ENCODE results near the gene NDUFAF3.
A peak's percentile ranks its signal among the peaks of the same experiment; 100 is the strongest.
"Not testable (repeated sequence)": the region's sequence is repeated elsewhere in the genome, so short reads cannot be mapped to it uniquely, and the experiment has no call there.

The NDUFAF3 gene

GRCh38 chr3:48997714-48998637 lies 23.9 kb upstream of the NDUFAF3 start:
- no peak for DNase-seq (ENCODE audit: low read depth)

DNA sequence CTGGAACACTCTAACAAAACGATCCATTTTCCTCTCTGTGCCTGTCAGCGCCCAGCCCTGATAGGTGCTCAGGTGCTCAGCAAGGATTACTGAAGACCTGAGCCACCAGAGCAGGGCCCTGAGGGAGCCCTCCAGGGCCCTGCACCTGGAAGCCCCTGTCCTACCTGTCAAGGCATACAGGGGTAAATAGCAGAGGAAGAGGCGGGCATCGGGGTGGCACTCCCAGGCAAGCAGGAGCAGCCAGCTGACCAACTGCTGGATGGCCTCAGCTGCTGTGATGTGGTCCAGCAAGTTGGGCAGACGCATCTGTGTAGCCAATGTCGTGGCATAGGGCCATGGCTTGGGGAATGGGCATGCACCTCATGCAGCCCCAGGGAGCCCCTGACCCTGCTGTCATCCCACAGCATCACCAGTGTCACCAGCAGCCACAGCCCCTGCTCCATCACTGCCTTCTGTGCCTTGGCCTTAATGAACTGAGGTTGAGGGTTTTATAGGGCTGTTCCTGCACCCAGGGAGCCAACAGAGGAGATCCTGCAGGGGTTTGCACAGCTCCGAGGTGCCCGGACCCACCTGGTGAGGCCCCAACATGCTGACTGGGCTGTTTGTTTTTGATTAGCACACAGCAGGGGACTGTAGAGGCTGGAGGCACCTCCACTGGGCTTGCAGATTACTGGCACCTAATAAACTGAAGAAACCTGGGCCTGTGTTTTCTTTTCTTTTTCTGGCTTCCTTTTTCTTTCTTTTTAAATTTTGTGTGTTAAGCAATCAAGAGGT lies 22.6 kb upstream of the NDUFAF3 start:
- no peak overlapping the region for H3K4me3 ChIP-seq (ENCODE audit: low read depth, low read length)
- no peak for DNase-seq (ENCODE audit: low read depth)

More at GRCh38 chr3:48997714-48998637, 23.9 kb upstream of the NDUFAF3 start:
- H3K4me3 ChIP-seq (ENCODE audit: low read depth, low read length) = no peak overlapping the region

DNA sequence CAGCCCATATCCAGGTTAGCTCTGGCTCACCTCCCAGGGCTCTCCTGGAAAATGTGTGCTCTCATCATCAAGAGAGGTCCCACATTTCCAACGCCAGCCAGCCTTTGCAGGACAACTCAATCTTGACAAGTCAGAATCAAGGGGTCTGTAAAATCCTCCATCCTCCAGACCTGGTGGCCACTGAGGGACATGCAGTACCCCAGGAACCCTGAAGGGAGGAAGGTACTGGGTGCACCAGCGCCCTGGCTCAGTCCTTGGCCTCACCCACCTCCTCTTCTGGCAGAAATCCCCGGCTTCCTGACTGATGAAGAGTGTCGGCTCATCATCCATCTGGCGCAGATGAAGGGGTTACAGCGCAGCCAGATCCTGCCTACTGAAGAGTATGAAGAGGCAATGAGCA lies 20.8 kb upstream of the NDUFAF3 start:
- DNase-seq (ENCODE audit: low read depth) = no peak

DNA sequence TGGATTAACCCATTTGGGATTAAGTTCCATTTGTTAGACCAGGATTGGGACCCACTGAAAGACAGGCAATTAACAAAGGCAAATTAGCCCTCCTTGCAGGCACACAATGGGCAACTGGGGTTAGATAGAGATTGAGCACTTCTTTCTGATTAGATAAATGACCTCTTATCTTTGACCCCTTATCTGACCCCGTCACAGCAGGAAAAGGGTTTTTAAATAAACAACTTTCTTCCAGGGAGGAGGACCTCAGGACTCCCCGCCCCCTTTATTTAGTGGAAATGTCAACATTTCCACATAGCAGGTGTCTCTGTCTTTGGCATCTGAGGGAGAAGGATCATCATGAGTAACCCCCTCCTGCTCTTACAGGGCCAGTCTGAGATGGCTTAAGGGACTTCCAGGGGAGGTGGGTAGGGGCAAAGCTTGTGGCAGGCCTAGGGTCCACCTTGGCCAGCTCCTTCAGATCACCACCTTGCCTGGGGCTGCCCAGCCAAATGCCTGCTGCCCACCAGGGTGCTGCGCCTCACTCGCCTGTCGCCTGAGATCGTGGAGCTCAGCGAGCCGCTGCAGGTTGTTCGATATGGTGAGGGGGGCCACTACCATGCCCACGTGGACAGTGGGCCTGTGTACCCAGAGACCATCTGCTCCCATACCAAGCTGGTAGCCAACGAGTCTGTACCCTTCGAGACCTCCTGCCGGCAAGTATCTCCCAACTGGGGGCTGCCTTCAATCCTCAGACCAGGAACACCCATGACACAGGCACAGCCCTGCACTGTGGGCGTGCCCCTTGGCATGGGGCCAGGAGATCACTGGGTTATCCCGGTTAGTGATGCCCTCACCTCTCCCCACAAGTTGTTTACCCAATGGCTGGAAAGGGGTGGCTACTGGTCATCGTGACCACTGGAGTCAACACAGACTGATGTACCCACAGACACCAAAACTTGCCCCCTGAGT lies 17.3 kb upstream of the NDUFAF3 start:
- no peak overlapping the region for H3K4me3 ChIP-seq (ENCODE audit: low read depth, low read length)

More for the DNA sequence above, 20.8 kb upstream of the NDUFAF3 start:
- H3K4me3 ChIP-seq (ENCODE audit: low read depth, low read length) = no peak overlapping the region

DNA sequence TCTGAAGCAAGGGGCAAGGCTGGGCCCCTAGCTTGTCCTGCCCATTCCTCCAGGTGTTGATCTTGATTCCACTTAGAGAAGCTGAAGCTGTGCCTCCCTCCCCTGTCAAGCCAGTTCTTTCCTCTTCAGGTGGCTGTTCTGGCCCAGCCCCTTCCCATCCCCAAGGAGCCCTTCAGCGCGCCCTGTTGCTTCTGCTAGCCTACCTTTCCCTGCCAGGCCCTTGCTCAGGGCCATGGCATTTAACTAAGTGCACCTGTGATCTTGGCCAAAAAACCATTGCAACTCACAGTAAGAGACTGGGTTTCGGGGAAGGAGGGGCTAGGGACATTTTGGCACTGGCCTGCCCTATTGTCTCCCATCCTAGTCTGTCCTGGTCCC lies 16.6 kb upstream of the NDUFAF3 start:
- H3K4me3 ChIP-seq (ENCODE audit: low read depth, low read length) = no peak overlapping the region
- DNase-seq (ENCODE audit: low read depth) = no peak

More for the DNA sequence above, 17.3 kb upstream of the NDUFAF3 start:
- no peak for DNase-seq (ENCODE audit: low read depth)

DNA sequence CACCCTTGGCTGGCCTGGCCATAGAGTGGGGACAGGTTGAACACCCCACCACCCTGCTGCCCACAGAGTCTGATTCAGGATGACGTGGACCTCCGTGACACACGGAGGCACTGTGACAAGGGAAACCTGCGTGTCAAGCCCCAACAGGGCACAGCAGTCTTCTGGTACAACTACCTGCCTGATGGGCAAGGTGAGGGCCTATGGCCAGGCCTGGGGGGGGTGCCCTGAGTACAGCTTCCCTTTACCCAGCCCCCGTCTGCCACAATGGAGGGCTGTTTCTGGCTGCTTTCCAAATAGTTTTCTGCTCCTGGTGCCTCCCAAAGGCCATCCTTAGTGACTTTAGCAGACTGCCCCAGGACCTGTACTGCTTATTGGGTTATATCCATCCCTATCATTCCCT lies 15.9 kb upstream of the NDUFAF3 start:
- H3K4me3 ChIP-seq (ENCODE audit: low read depth, low read length) = peak overlapping the region; percentile 92
- no peak for DNase-seq (ENCODE audit: low read depth)

DNA sequence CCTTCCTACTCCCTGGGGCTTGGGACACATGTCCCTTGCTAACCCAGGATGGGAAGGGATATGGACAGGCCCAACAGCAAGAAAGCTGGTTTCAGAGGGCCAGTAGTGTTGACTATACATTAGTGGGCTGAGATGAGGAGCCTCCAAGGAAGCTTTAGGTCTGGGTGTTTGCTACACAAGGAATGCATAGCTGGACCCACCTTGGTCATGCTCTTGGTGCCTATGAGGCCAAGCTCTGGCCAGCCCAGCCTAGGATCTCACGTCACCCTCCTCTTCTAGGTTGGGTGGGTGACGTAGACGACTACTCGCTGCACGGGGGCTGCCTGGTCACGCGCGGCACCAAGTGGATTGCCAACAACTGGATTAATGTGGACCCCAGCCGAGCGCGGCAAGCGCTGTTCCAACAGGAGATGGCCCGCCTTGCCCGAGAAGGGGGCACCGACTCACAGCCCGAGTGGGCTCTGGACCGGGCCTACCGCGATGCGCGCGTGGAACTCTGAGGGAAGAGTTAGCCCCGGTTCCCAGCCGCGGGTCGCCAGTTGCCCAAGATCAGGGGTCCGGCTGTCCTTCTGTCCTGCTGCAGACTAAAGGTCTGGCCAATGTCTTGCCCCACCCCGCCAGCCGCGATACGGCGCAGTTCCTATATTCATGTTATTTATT lies 15.4 kb upstream of the NDUFAF3 start:
- peak overlapping the region; percentile 92 for H3K4me3 ChIP-seq (ENCODE audit: low read depth, low read length)
- DNase-seq (ENCODE audit: low read depth) = no peak

DNA sequence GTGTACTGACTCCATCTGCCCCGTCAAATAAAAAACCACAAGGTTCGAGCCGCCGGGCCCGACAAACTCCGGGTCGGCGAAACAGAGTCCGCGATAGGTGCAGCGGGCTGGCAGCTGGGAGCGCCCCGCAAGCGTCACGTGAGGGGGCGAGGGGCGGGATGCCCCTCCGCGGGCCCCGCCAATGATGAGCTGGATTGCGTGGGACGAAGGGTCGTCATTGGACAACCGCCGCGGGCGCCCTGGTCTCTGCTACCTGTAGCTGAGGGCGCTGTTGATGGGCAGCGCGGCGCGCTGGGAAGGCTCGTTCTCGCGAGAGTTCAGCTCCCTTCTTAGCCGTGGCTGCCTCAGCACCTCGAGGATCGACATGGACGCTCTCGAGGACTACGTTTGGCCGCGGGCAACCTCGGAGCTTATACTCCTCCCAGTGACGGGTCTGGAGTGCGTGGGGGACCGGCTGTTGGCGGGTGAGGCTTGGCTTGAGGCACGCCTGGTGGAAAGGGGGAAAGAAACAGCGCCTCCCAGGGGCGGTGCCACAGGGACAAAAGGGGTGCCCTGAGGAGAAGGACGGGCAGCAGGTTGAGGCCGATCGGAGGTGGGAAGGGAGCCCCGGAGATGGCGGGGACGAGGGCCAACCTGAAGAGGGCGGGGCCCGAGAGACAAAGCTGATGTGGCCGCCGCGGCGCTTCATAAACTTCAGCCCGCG lies 14.7 kb upstream of the NDUFAF3 start, which contains the start of gene WDR6:
TSS of gene WDR6 (plus strand) at position 324 of the 703 bp plus-strand sequence. CDS start at position 365, 41 bp downstream.
- peak within 1 kb of the TSS; percentile 92 for H3K4me3 ChIP-seq (ENCODE audit: low read depth, low read length)
- peak; percentile 94 for DNase-seq (ENCODE audit: low read depth)

GRCh38 chr3:49007771-49008528 lies 14.0 kb upstream of the NDUFAF3 start:
- DNase-seq (ENCODE audit: low read depth) = peak; percentile 48
- peak overlapping the region; percentile 92 for H3K4me3 ChIP-seq (ENCODE audit: low read depth, low read length)

DNA sequence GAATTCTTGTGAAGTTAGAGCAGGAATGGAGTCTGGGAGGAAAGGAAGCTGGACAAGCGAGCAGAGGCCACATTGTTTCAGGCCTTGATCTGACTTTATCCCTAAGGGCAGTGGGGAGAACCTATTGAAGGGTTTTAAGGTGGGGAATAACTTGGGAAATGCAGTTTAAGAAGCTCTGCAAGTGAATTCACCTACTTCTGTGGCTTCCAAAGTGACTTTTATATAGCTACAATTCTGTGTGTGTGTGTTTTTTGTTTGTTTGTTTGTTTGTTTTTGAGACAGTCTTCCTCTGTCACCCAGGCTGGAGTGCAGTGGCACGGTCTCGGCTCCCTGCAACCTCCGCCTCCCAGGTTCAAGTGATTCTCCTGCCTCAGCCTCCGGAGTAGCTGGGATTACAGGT lies 13.3 kb upstream of the NDUFAF3 start:
- peak overlapping the region; percentile 92 for H3K4me3 ChIP-seq (ENCODE audit: low read depth, low read length)
- DNase-seq (ENCODE audit: low read depth) = not testable (repeated sequence)

DNA sequence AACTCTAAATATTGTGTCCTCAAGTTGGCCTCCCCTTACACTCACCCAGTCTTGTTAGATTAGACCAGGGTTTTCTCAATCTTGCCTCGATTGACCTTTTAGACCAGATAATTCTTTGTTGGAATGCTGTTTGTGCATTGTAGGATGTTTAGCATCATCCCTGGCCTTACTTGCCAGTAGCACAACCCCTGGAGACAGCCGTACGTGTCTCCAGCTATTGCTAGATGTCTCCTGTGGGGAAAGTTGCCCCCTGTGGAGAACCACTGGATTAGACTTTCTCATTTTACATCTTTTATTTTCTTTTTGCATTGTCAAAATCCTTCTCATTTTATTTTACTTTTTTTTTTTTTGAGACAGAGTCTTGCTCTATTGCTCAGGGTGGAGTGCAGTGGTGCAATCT lies 12.5 kb upstream of the NDUFAF3 start:
- no peak overlapping the region for H3K4me3 ChIP-seq (ENCODE audit: low read depth, low read length)
- DNase-seq (ENCODE audit: low read depth) = no peak

- no peak overlapping the region for H3K4me3 ChIP-seq (ENCODE audit: low read depth, low read length)
- DNase-seq (ENCODE audit: low read depth) = no peak
Measured at GRCh38 chr3:49012441-49013017, 9.4 kb upstream of the NDUFAF3 start.

GRCh38 chr3:49013113-49013737 lies 8.7 kb upstream of the NDUFAF3 start:
- no peak for DNase-seq (ENCODE audit: low read depth)
- no peak overlapping the region for H3K4me3 ChIP-seq (ENCODE audit: low read depth, low read length)

DNA sequence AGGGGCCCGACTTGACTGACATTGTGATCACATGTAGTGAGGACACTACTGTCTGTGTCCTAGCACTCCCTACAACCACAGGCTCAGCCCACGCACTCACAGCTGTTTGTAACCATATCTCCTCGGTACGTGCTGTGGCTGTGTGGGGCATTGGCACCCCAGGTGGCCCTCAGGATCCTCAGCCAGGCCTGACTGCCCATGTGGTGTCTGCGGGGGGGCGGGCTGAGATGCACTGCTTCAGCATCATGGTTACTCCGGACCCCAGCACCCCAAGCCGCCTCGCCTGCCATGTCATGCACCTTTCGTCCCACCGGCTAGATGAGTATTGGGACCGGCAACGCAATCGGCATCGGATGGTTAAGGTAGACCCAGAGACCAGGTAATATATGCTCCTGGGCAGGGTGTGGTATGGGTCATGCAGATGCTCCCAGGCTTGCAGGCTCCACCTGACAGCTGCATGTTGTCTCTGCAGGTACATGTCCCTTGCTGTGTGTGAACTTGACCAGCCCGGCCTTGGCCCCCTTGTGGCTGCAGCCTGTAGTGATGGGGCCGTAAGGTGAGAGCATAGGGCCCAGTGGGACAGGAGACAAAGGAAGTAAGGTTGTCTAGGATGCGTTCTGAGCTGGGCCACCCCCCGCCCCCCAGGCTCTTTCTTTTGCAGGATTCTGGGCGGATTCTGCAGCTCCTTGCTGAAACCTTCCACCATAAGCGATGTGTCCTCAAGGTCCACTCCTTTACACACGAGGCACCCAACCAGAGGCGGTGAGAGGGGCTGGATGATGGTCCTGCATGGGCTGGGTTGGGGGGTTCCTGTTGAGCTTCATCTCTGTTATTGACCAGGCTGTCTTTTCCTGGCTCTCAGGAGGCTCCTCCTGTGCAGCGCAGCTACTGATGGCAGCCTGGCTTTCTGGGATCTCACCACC lies 7.9 kb upstream of the NDUFAF3 start:
- DNase-seq (ENCODE audit: low read depth) = no peak
- H3K4me3 ChIP-seq (ENCODE audit: low read depth, low read length) = no peak overlapping the region

DNA sequence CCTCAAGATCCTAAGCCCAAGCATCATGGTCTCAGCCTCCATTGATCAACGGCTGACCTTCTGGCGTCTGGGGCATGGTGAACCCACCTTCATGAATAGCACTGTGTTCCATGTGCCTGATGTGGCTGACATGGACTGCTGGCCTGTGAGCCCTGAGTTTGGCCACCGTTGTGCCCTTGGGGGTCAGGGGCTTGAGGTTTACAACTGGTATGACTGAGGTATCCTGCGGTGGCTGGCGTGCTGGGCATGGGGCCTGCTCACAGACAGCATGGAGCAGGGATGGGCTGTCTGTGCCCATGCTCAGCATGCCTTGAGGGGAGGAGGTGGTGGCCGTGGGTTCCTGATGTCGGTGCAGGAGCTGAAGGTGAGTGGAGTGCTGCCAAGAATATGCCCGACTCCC lies 6.8 kb upstream of the NDUFAF3 start:
- no peak overlapping the region for H3K4me3 ChIP-seq (ENCODE audit: low read depth, low read length)
- no peak for DNase-seq (ENCODE audit: low read depth)

- H3K4me3 ChIP-seq (ENCODE audit: low read depth, low read length) = no peak overlapping the region
- no peak for DNase-seq (ENCODE audit: low read depth)
Measured at GRCh38 chr3:49015765-49016164, 6.2 kb upstream of the NDUFAF3 start.
